NCI-H146 (cell line): ENCODE measurements around the gene PTPN1.
"Not testable (repeated sequence)": the region's sequence is repeated elsewhere in the genome, so short reads cannot be mapped to it uniquely, and the experiment has no call there.

Experiments
- DNase-seq: peaks from one replicate; lab custom pipeline; 2025; lab: John Stamatoyannopoulos, UW

The PTPN1 gene

GRCh38 chr20:50591233-50591852 lies 81.2 kb downstream of the PTPN1 start:
- no peak for DNase-seq

GRCh38 chr20:50592282-50593004 lies 82.3 kb downstream of the PTPN1 start:
- DNase-seq, result no peak

GRCh38 chr20:50593005-50593335 lies 82.8 kb downstream of the PTPN1 start:
- no peak for DNase-seq

DNA sequence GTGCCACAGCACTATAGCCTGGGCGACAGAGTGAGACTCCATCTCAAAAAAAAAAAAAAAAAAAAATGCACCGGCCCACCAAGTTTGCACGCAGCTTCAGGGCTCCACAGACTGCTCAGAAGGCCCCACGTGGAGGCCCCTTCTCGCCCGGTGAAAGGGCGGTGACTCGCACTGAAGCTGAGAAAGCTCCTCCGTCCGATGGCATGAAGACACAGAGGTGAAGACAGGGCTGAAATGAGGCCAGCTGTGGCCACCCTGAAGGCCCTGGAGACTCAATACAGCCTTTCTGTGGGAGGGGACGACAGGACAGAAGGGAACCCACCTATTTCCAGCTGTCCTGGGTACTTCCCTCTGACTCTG lies 84.0 kb downstream of the PTPN1 start:
- DNase-seq, result no peak

GRCh38 chr20:50594591-50595432 lies 84.6 kb downstream of the PTPN1 start:
- DNase-seq, result no peak

GRCh38 chr20:50595433-50595895 lies 85.3 kb downstream of the PTPN1 start:
- no peak for DNase-seq

DNA sequence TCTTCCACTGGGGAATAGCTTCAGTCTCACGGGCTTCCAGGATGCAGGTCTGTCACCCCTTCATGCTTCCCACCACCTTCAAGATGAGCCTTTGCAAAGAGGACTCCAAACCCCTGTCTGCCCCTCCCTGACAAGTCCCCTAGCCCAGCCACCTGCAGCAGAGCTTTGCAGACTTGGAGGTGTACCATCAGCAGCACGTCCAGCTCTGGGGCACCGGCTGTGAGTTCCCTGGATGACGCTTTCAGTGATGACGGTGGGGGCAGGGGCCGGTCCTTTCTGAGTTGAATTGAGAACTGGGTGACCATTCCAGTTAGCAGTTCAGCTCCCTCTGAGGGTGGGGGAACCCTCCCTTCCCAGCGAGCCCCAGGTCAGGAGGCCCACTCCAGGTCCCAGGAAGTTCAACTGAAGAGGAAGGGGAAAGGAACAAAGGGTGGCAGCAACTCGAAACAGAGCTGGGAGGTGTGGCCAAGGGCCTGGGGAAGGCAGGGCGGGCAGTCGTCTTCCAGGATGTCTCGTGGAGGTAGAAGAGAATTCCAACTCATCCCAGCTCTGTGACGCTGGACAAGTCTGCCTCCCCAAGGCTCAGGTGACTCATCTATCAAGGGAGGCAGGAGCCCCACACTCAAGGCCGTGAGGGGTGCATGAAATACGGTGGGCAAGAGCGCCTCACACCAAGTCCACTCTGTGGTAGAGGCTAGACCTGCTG lies 86.0 kb downstream of the PTPN1 start:
- no peak for DNase-seq

GRCh38 chr20:50596694-50597021 lies 86.5 kb downstream of the PTPN1 start:
- no peak for DNase-seq

- DNase-seq, result no peak
Measured at GRCh38 chr20:50597406-50597969, 87.3 kb downstream of the PTPN1 start.

GRCh38 chr20:50598074-50598473 lies 87.9 kb downstream of the PTPN1 start:
- no peak for DNase-seq

DNA sequence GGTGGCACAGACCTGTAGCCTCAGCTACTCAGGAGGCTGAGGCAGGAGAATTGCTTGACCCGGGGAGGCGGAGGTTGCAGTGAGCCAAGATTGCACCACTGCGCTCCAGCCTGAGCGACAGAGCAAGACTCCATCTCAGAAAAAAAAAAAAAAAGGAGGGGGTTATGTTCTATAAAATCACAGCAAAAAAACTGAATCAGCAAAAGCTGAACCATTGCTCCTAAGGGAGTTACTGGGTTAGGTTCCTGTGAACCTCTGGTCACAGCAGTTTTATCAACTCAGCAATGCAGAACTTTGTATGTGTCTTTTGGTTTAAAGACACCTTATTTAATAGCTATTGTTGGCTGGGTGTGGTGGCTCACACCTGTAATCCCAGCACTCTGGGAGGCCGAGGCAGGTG lies 88.6 kb downstream of the PTPN1 start:
- not testable (repeated sequence) for DNase-seq

GRCh38 chr20:50600281-50600895 lies 90.2 kb downstream of the PTPN1 start:
- no peak for DNase-seq

DNA sequence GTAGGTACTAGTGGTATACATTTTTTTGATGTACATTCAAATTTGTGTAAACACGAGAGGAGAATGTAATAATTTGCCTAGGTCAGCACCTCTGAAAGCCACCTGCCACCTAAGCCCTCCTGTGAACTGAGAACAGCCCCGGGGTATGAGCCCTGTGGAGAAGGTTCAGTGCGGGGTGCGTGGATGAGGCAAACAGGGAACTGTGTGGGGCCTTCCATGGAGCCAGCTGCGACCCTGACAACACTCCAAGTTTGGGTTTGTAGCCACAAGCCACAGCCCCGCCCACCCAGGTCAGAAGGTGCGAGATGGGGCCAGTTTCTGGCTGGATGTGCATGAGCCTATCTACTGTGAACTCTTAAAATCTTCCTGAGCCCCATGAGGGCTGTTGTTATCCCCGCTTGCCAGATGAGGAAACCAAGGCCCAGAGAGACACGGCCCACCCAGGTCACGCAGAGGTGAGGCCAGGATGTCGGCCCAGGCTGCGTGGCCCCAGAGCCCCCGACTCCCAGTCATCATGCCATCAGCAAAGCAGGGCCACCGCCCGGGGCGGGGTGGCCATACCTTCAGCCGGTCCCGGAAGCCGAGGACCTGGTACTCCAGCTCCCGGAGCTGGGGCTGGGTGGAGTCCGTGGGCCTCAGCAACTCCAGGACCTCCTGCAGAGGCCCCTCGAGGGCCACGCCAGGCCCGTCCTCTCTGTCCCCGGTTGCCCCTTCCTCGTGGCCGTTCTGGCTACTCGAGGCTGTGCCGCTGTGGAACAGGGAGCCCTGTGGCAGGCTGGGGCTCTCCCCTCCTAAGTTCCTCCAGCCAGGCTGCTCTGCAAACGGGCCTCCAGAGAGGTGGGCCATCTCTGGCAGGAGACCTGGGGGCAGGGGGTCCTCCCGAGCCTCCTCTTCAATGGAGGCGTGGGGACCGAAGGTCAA lies 91.6 kb downstream of the PTPN1 start:
- DNase-seq, result peak; percentile 89

GRCh38 chr20:50602432-50603088 lies 92.4 kb downstream of the PTPN1 start:
- DNase-seq, result no peak

GRCh38 chr20:50604451-50604850 lies 94.3 kb downstream of the PTPN1 start:
- DNase-seq, result no peak

GRCh38 chr20:50605136-50605535 lies 95.0 kb downstream of the PTPN1 start:
- DNase-seq, result no peak

DNA sequence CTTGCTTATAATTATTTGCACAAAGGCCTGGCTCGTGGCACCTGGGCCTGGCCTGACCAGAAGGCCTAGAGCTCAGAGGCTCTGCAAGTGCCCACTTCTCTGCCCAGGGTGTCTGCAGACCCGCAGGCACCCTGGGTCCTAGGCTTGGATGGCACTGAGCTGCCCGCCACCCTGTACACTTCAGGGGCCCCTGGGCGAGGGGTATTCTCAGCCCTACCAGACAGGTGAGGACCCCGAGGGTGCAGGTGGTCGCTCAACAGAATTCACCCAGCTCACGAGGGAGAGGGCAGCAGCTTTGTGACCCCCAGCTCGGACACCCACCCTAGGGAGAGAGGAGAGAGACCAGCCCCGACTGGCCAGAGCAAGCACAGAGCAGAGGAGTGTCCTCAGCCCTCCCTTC lies 97.3 kb downstream of the PTPN1 start:
- DNase-seq, result no peak

GRCh38 chr20:50607850-50608749 lies 97.9 kb downstream of the PTPN1 start:
- DNase-seq, result no peak

- no peak for DNase-seq
Measured at GRCh38 chr20:50608750-50609104, 98.5 kb downstream of the PTPN1 start.
